Measurements from ENCODE around the gene BCL2.

BCL2 gene

DNA sequence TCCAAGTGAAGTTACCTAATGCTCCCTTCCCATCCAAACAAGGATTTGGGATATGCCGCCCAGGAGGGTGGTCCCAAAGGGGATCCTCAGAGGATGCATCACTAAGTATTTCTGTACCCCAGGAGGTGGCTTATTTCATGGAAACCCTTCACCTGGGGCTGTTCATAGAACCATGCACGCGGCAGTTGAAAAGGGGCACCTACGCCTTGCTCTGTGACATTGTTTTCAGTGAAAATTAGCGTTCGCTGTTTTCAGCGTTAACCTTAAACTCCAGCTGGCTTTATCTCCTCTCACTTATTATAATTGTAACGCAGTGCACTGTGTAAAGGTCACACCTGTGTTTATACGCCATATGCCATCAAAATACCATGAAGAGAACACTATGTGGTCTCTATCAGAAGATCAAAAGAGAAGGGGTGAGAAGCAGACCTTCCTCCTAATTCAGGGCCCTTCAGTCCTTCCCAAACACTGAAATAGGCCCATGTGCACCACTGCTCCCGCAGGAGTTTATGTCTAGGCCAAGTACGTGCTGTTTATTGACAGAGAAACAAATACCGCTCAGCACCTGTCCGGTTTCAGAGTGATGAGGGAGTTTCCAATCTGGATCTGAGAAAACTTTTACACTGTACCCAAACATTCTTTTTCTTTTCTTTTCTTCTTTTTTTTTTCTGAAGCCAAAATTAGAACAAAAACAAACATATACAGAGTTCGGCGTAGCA, 162.1 kb downstream of the BCL2 start:
- no peak for DNase-seq (ENCODE audit: low read depth in 2 of 2)

GRCh38 chr18:63155910-63156773, 163.4 kb downstream of the BCL2 start:
- no peak for DNase-seq (ENCODE audit: low read depth in 2 of 2)

GRCh38 chr18:63155169-63155852, 164.3 kb downstream of the BCL2 start:
- no peak for DNase-seq (ENCODE audit: low read depth in 2 of 2)

- DNase-seq (ENCODE audit: low read depth in 2 of 2) = no peak
These were observed 165.0 kb downstream of the BCL2 start for GRCh38 chr18:63154350-63155152.

DNA sequence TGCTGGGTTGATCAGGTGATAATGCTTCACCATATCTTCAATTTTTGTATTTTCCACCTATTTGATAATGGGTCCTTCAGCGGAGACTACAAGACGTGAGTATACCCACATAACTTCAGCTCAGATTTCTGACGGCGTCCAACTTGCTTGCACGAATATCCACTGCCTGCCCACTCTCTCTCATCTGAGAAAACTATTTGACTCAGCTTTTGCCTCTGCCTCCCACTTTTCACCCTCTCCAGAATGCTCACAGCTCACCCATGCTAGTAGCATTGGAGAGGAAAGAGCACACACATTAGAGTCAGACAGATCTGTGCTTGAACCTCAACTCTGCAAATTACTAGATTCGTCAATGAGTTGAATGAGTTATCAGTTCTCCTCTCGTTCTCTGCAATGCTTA, 166.8 kb downstream of the BCL2 start:
- no peak for DNase-seq (ENCODE audit: low read depth in 2 of 2)

- DNase-seq (ENCODE audit: low read depth in 2 of 2) = no peak
These were observed 167.5 kb downstream of the BCL2 start for GRCh38 chr18:63152096-63152495.

DNA sequence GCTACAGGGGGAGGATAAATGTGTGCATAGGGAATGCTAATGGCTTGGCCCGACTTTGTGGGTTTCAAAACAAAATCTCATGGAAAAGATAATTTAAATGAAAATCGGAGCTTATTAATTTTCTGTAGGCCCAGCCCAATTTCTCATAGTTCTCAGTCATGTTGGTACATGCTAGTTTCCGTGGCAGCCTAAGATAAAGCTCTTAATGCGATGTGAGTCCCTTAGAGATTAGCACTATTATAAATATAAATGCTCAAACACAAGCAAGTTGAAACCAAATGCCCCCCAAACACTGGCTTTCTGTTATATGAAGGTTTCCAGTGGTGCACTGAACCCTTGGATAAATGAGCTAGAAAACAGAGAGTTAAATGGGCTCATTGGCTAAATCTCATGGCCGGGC, 168.0 kb downstream of the BCL2 start:
- no peak for DNase-seq (ENCODE audit: low read depth in 2 of 2)

GRCh38 chr18:63150942-63151421, 168.6 kb downstream of the BCL2 start:
- DNase-seq (ENCODE audit: low read depth in 2 of 2) = no peak

DNA sequence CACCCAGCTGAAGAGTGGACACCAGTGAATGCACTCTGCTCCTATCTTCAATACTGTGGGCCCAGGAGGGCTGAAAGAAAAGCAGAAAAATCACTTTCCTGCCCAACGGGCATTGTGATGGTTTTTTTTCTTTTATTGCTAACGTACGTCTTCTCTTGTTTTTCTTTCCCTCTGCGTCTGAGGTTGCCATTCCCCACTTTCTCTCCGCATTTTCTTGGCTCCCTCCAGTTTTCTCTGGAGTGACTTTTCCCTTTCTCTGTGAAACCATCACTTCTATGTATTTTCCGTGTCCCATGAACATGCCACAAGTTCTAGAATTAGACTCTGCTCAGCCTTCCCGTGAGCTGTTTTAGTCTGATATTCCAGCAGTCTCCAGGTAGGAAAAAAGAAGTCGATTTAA, 169.2 kb downstream of the BCL2 start:
- DNase-seq (ENCODE audit: low read depth in 2 of 2) = no peak

- DNase-seq (ENCODE audit: low read depth in 2 of 2) = no peak
These were observed 170.3 kb downstream of the BCL2 start for GRCh38 chr18:63149302-63149587.

DNA sequence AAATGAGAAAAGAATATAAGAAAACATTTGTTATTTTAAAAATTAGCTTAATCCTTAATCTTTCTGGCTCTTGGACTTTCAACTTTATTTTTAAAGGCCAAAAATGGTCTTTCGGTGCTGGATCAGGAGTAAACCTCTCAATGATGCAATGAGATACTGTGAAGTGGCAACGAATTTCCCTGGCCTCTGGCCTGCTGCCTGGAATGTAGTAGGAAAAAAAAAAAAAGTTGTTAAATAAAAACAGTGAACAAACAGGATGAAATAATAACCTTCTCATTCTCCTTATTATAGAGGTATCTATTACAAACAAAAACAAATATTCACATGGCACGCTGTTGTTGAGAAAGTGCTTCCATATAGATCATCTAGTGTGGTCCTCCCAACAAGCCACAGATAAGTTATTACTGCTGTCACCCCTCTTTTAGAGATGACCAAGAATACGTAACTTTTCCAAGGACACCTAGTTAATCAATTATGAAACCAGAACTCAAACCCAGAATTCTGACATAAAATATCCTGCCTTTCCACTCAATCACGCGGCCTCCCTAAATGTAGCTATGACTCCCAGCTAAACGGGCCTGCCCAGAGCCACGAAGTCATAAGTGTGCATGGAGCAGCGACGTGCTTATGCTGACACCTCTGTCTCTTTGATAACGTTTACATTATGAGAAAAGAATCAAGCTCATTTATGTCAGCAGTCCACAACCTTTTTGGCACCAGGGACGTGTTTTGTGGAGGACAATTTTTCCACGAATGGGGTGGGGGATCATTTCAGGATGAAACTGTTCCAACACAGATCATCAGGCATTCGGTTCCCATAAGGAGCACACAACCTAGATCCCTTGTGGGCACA, 170.9 kb downstream of the BCL2 start:
- DNase-seq (ENCODE audit: low read depth in 2 of 2) = peak in 1 of 2 experiments; percentile 72

- DNase-seq (ENCODE audit: low read depth in 2 of 2) = no peak
These were observed 171.6 kb downstream of the BCL2 start for GRCh38 chr18:63147973-63148372.

DNA sequence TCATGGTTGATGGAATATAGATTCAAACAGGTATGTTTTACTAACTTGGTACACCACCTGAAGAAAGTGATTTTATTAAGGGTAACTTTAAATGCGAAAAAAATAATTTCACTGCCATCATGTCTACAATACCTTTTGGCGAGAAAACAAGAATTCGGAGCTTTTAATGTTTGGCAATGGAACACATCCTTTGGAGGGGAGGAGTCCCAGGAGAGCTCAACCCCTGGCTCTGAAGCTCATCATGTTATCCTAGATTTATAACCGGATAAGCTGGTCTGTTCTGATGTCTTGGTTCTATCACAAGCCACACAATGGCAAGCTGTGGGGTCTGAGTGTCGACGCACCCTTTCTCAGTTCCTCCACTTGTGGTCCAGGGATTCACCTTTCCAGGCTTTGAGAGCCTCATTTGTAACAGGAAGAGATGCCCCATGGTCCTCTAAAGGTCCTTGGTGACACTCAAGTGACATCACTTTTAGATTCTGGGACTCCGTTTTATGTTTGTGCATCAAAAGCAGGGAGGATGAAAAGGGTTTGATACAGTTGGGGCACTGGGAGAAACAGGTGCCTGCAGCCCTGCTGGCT, 172.7 kb downstream of the BCL2 start:
- no peak for DNase-seq (ENCODE audit: low read depth in 2 of 2)

DNA sequence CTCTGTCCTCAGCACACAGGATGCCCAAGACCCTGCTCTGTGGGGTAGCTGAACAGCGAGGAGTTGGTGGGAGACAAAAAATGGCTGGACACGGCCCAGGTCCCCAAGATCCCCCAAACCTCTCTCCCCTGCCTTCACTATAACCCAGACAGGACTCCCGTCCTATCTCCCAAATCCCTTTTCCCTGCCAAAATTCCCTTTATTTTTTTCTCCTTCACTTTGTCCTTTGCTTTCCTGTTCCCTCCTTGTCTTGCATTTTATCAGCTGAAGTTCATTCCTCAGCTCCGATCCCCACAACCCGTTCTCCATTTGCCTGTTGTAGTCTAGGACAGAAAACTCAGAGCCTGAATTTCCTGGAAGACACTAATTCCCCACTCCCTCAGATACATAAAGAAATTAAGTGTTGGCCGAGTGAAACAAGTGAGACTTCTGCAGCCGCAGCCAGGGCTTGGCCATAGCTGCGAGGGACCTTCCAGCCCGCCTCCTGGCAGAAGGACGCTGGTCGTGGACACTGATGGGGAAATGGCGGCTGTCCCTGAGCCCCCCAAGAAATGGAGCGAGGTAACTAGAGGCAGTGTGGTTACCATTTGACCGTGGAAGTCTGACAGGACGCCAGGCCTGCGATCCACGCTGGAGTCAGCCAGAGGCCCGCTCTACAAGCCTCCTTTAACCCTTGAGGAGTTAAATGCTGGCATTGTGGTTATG, 173.6 kb downstream of the BCL2 start:
- DNase-seq (ENCODE audit: low read depth in 2 of 2) = no peak

GRCh38 chr18:63145166-63145850, 174.3 kb downstream of the BCL2 start:
- no peak for DNase-seq (ENCODE audit: low read depth in 2 of 2)

DNA sequence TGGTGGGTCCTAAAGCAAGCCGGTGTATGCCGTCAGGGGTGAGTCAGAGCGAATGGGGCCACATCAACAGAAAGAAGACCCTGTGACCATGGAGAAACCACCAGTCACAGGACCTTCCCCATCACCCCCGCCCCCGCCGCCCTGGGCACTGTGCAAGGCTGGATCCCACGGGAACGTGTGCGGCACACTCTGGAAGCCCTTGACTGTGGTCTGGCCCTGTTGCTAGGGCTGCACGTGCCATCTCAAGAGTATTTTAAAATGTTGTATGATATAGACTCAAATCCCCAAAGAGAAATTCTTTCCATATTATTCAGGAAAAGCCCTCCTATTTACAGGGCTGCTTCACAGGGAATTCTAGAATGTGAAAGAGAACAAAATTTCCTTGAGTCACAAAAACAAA, 174.8 kb downstream of the BCL2 start:
- no peak for DNase-seq (ENCODE audit: low read depth in 2 of 2)

- DNase-seq (ENCODE audit: low read depth in 2 of 2) = no peak
These were observed 176.2 kb downstream of the BCL2 start for GRCh38 chr18:63143330-63143771.

DNA sequence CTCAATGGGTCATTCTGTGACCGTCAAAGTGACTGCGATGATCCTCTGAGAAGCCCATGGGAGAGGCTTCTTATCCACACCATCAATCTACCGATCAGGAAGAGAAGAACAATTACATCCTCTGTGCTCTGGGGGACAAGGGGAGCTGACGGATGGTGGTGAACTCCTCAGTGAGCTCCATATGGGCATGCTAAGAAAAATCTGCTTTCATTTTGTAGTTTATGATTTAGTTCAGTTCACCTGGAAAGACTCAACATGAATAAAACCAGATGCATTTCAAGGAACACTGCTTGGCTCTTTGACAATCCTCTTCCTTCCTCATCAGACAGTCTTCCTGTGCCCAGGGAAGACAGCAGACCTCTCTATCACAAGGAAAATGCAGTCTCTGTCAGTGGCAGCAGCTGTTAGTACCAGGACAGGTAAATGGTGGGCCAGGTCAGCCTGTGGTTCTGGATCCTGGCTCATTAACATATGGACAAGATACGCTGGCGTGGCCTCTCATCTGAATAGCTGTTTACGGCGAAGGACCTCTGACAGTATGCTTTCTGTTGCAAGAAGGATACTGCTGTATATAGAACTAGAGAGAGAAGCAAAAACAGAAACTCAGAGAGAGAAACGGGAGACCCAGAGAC, 176.9 kb downstream of the BCL2 start:
- no peak for DNase-seq (ENCODE audit: low read depth in 2 of 2)

- DNase-seq (ENCODE audit: low read depth in 2 of 2) = no peak
These were observed 177.8 kb downstream of the BCL2 start for GRCh38 chr18:63141778-63142176.
